Prostate gland (tissue), 2 donors: ENCODE data around the gene SUCLG1.

Experiments
- POLR2AphosphoS5 ChIP-seq: sonication (generic); formaldehyde crosslinking; IDR thresholded peaks from one replicate; pipeline ENCODE4 v1.6.1; 2017; ENCODE audit warnings: antibody characterized with exemption
- TF ChIP-seq, protein P1 (sequence below), 4 experiments: fragments of 200-600 bp in 2 of 4; fragments of 450-650 bp in 2 of 4; sonication (generic) in 2 of 4; IDR thresholded peaks; 1 replicate in 3 of 4; 2 replicates in 1 of 4; pipeline ENCODE4 v1.5.1; 2016 to 2019; ENCODE audit warnings: antibody characterized with exemption in 4 of 4, mild to moderate bottlenecking in 2 of 4, moderate library complexity in 2 of 4

DNA sequence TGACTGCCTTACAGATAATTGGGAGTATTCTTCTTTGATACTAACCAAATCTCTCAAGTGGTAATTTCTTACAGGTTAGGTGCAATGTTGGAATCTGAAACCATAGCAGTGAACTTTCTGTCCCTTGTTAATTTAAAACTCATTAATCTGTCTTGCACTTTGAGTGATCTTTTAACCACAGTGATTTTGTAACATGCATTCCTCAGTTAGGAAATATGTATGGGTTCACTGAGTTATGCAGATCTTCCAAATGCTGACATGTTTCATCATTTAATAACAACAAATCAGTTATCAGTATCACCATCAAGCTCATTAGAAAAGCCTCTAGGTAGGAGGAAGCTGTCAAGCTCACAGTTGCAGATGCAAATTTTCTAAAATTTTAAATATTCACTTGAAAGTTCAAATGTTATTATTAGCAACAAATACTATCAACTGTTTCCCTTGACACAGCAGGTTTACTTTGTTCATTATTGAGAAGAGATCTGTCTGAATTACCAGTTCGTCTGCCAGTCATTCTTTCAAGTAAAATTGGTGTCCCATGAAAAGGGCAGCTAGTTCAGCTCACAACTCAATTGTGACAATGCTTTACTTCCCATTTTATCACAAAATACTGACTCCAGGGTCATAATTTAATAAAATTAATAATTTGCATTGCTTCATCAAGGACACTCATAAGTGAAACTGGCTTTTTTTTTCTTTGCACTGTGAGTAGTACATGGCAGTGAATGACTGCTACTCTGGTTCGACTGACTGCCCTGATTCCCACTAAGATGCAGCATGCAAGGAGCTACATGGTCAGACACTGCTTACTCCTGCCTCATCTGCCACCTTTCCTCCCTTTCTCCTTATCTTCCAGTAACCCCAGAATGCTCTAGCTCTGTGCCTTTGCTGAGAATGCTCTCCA is 31.6 kb downstream of the SUCLG1 start:
- TF ChIP-seq, protein P1, sequence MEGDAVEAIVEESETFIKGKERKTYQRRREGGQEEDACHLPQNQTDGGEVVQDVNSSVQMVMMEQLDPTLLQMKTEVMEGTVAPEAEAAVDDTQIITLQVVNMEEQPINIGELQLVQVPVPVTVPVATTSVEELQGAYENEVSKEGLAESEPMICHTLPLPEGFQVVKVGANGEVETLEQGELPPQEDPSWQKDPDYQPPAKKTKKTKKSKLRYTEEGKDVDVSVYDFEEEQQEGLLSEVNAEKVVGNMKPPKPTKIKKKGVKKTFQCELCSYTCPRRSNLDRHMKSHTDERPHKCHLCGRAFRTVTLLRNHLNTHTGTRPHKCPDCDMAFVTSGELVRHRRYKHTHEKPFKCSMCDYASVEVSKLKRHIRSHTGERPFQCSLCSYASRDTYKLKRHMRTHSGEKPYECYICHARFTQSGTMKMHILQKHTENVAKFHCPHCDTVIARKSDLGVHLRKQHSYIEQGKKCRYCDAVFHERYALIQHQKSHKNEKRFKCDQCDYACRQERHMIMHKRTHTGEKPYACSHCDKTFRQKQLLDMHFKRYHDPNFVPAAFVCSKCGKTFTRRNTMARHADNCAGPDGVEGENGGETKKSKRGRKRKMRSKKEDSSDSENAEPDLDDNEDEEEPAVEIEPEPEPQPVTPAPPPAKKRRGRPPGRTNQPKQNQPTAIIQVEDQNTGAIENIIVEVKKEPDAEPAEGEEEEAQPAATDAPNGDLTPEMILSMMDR (IDR thresholded peaks at IDR 0.05) = no peak
- no peak for TF ChIP-seq POLR2AphosphoS5
